Activated CD4-positive, alpha-beta T cell treated with anti-CD3 and anti-CD28 coated beads, Interleukin-2, Interleukin-6, amounts not matched to agents 100 ng/mL and 50 ng/mL, durations not matched to agents 16 hours and 8 hours (primary cell): Measurements from ENCODE around the gene FCRL6.

Experiments
- DNase-seq: peaks from one replicate; pipeline ENCODE4 v3.0.0-alpha.2; 2020

Gene FCRL6, protein sequence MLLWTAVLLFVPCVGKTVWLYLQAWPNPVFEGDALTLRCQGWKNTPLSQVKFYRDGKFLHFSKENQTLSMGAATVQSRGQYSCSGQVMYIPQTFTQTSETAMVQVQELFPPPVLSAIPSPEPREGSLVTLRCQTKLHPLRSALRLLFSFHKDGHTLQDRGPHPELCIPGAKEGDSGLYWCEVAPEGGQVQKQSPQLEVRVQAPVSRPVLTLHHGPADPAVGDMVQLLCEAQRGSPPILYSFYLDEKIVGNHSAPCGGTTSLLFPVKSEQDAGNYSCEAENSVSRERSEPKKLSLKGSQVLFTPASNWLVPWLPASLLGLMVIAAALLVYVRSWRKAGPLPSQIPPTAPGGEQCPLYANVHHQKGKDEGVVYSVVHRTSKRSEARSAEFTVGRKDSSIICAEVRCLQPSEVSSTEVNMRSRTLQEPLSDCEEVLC

DNA sequence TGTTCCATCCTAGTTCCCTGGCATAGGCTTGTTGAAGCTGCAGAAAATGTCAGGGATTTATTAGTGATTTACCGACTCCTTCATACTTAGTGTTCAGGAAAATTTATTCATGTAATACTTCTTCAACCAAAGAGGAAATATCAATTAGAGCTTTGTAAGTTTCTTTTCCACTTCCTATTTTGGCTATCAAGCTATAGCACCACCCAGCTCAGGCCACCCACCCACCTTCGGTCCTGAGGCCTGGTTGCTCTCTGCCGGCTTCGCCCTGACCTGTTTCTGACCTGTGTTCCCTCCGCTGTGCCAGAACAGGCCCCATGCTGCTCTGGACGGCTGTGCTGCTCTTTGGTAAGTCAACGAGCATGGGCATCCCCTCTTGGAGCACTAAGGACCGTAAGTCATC, at the start of gene FCRL6:
Gene FCRL6 (plus strand): TSS at position 250 of the 400 bp plus-strand sequence. CDS start 65 bp downstream, at position 315.
- DNase-seq, result no peak

DNA sequence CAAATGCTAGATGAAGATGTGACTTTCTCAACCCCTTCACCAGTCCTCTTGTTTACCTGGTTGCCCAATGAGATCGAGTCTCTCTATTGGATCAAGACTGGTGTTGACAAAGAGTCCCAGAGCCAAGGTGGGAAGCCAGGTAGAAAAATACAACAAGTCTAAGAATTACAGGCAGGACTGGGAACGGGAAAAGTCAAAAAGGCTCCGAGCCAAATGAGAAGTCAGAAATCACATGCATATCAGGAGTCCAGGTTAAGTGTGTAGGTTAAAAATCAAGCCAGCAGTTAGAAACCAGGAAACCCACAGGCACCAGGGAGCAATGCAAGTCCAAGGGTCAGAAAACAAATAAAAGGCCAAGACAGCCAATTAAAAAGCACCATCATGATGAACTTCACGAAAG, 48.8 kb upstream of the FCRL6 start:
- no peak for DNase-seq

DNA sequence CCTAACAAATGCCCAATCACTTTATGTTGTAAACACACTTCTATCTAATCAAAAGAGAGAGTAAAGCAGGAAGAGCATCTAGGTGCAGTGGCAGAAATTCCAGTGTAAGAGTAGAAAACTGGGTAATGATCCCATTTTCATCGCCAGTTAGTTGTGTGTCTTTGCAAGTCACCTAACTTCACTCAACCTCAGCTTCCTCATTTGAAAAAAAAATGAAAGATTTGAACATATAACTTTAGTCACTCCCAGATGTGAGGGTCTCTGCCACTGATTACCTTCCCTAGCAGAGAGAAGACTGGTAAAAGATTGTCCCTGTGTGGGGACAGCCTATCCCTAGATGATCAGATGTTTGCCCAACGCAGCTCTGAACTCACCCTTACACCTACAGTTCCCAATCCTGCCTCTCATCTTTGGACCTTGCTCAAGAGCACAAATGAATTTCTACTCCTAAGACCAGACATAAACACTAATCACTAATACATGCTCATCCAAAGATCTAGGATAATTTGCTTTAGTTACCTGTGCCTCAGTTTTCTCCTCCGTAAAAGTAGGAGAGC, 46.6 kb upstream of the FCRL6 start:
- no peak for DNase-seq

DNA sequence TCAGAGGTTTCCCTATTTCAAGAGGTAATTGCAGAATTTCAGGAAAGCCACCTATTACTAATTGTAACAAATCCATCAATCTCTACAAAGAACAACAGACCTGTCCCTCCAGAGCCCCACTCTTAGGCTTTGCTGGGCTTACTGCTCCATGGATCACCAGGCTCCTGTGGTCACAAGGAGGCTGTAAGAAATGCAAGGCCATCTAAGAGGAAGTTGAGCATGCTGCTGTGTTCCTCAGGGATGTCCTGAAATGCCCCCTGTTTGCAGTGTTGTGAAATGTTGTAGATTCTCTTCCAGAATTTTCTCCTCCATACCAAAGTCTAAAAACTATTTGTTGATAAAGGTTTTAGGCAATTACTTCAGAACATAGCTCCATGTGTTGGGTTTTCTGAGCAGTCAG, 45.8 kb upstream of the FCRL6 start:
- DNase-seq, result no peak

DNA sequence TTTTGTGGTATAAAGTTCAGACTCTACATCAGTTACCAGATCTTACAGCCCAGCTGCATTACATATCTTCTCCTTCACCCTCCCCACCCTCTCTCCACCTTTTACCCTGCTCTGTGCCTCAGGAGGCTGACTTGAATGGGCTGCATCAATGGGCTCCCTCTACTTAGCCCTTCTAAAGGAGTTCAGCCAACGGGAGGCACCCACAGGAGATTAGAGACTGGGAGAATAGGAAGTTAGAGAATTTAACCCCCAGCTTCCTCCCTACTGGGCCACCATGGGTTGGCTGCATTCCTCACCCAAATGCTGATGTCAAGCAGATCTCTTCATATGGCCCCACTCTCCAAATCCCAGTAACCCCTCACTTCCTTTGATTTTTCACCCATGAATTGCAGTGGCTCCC, 38.5 kb upstream of the FCRL6 start:
- no peak for DNase-seq

DNA sequence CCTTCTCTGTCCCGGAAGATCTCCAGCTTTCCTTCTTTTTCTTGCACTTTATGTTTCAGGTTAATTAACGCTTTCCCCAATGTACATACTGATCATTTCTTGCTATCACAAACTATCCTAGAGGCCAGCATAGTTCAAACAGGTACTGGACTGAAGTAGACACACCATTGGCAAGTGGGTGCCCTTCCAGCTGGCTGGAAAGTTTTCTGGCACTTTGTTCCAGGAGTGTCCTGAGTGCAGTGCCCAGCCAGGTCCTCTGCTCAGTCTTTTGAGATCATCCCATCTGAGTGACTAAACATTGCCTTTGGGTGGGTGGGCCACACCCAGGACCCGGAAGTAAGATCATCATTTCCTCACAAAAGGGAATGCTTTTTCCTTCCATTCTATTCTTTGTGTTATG, 36.4 kb upstream of the FCRL6 start:
- no peak for DNase-seq

DNA sequence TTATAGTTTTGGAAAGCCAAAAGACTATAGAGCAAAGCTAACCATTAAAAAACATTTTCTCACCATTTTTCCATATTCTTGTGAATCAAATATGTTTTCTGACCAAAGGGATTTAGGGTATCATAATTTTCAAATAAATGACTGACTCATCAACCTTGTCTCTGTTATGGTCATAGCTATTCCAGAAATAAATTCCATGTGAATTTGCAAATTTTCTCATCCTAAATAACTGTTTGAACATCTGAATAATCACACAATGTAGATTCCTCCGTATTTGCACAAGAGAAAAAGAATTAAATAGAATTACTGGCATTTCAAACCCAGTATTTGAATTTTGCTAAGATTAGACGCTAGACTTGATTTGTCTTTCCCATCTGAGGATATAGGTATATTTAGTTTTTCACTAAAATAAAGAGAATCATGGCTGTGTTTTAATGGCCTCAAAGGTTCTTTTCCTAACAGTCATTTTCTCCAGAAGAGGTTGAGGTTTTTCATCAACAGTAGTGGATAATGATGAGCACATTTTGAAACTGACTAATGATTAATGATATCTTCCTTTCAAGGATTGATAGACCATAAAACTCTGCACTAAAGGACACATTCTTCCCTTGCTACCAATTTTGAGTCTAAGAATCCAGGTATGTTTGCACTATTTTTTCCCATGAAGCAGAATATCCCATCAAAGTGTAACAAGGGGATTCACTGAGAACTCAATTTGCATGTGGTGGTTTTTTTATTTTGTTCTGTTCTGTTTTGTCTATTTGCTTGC, 30.8 kb upstream of the FCRL6 start:
- no peak for DNase-seq

DNA sequence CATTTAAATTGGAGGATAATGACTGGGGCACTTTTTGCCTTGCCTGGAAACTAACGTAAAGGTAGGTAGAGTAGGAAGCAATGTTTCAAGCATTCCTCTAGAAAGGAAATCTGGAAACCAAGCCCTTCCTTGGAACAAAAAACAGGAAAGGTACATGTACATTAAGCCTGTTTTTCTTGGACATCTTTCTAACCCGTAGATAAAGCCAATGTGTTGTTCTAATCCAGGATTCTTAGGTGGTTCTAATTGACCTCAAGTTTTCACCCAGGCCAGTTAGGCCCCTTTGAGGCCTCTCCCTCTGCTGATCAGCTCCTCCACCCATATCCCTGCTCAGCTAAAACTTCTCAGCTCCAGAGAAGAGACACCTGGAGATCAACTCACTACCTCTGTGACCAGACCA, 27.7 kb upstream of the FCRL6 start:
- no peak for DNase-seq

DNA sequence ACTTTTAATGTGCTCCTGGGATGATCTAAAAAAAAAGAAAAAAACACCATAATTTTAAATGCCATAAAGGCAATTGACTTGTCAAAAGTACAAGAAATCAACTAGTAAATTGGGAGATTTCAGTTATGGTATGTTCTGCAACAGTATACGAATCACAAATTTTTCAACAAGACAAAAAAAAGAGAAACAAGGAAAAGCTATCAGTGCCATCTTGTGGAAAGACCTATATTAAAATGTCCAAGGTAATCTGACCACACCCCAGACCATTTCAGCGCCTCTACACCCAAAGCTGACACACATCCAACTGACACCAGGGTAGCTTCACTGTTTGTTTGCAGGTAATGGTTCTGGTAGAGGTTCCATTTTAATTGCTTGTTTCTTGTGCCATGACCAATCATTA, 26.4 kb upstream of the FCRL6 start:
- DNase-seq, result no peak

DNA sequence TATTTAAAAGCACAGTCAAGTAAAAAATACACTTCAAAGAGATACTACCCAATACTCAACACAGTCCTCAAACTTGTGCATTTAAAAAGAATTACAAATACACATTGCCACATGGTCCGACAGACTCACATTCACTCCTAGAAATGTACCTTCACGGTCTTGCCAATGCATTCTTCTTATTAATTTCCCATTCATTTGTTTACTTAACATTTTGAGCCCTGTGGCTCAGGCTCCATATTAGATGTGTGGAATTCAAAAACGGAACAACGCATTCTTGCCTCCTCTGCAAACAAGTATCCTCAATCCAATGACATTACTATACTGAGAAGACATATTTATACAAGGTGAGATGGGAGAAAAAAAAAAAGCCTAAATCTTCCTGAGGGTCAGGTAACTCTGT, 23.9 kb upstream of the FCRL6 start:
- no peak for DNase-seq

DNA sequence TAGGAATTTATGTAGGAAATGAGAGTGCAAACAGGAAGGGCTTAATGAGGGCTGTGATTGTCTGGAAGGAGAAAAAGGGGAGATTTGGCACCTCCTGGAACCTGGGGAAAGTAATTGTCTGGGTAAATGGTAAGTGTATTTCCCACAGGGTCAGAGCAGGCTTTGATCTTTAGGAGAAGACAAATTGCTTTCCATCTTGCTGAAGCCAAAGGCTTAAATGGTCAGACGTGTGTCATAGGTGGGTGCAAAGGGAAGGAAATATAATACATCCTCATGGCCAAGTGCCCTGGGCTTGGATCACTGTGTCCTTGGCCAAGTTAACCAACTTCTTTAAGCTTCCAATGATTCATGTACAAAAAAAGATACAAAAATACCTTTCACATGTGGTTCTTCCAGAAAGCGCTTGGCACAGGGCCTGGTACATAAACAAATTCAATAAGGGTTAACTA, 22.7 kb upstream of the FCRL6 start:
- DNase-seq, result no peak

DNA sequence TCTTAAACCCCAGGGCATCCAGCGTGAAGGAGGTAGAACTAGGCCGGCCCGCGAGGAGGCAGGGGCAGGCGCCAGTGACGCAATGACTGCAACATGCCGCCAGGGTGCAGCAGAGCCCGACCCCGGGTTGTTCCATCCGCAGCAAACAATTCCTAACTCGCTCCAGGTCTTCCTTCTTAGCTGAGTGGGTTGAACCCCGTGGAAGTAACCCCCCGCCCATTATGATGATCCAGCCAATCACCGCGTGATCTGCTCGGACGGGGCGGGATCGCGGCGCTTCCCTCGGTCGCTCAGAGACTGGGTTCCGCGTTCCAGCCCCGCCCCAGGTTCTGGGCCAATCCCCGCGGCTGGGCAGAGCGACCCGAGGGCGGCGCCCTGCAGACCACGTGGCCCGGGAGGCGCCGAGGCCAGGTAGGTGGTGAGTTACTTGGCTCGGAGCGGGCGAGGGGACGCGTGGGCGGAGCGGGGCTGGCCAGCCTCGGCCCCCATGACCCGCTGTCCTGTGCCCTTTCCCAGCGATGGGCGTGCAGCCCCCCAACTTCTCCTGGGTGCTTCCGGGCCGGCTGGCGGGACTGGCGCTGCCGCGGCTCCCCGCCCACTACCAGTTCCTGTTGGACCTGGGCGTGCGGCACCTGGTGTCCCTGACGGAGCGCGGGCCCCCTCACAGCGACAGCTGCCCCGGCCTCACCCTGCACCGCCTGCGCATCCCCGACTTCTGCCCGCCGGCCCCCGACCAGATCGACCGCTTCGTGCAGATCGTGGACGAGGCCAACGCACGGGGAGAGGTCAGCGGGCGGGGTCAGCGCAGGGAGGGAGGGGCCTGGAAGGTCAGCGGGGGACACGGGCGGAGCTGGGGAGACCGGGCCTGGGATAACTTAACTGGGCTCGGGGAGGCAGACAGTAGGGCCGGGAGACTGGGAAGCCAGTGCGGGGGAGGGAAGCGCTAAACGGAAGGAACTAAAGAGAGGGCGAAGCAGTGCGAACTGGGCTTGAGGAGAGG, 21.3 kb upstream of the FCRL6 start, which contains the start of gene DUSP23:
Gene DUSP23 (plus strand): TSS at position 380 of the 1,000 bp plus-strand sequence. CDS start 139 bp downstream, at position 519.
- peak; percentile 94 for DNase-seq

DNA sequence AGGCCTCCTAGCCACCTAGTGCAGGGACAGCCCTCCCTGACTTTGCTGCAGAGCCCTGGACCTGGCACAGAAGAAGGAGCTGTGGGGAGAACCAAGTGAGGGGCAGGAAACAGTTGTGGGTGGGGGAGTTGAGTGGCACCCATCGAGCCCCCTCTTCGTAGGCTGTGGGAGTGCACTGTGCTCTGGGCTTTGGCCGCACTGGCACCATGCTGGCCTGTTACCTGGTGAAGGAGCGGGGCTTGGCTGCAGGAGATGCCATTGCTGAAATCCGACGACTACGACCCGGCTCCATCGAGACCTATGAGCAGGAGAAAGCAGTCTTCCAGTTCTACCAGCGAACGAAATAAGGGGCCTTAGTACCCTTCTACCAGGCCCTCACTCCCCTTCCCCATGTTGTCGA, 20.2 kb upstream of the FCRL6 start:
- DNase-seq, result no peak

DNA sequence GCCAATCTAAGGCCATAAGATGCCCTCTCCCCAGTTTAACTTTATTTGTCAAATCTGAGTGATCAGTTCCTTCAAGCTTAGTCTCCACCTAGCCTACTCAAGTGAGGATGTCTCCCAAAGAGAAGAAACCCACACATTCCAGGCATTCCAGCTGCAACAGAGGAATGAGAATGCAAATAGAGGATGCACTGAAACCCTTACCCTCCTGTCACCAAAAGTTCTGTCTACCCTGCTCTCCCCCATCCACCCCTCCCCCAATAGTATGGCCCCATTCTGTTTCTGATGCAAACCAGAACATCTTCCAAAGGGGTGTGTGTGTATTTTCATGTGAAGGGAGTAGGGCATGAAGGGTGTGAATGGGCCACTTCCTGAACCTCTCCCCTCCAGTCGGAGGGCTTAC, 18.4 kb upstream of the FCRL6 start:
- DNase-seq, result no peak

DNA sequence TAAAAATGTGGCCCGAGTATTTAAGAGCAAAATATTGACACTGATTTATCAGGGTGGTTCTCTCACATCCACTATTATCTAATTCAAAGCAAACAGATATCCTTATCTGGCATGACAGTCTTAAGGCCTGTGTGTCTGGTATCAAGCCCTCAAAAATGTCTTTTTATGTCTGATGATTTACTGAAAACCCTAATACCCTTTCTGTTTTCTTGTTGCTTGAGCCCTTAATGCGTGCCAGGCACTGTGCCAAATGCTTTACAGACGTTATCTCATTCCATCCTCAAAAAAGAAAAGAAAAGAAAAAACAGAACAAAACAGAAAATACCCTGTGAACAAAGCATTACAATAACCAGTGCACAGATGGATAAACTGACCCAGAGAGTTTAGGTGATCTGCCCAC, 15.7 kb upstream of the FCRL6 start:
- DNase-seq, result no peak

DNA sequence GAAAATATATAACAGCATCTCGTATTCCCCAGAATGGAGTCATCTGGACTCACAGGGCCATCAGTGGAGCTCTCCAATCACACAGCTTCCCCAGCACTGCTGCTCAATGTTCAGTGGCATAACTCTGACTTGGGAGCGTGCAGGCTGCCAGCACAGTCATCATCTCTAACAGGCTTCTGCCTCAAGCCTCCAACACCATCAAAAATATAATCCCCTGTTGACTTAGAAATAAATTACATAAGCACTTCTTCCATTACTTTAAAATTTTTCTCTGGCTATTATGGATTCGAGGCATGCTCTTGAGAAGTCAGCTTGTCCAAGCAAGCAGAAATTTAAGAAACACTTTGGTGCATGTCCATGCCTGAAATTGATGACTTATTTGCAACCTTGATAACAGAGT, 15.2 kb upstream of the FCRL6 start:
- no peak for DNase-seq

DNA sequence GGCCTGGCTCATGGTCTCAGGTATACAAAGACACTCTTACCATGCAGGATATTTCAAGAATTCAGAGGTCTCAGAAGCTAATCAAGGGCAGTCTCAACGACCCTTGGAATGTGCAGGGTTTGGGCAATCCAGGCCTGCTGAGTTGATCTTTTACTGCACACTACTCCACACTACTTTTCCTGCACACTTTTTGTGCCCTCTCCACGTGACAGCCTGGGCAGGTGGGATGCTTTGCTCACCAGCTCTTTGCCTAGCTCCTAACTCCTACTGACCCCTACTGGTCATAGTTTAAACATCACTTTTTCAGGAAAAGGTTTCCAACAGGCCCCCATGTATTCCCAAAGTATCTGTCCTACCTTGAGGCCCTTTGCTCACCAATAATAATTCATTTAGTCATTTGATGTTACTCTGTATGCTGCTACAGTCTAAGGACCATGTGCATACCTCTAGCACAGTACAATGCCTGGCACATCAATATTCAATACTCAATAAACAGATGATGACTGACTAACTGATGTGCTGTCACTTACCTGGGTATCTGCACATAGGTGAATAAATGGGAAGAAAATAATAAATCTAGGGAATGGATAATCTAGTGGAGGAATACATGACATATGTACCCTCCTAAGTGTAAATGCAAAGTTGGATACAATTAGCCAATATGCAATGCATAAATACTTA, 11.8 kb upstream of the FCRL6 start:
- peak; percentile 19 for DNase-seq

DNA sequence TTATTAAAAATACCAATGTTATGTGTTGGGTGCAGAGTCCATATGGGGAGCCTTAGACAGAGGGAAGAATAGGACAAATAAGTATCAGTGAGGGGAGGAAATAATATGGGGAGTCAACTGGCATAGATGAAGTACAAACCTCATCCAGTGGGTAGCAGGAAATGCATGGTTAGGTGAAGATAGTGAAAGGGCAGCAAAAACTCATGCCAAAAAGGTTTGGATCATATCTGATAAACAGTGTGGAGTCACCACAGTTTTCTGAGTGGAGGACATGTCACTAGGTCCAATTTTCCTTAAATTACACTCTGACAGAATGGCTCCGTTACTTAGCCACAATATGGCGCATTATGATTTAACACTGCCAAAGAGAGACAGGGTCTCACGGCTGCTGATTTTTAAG, 11.1 kb upstream of the FCRL6 start:
- no peak for DNase-seq

DNA sequence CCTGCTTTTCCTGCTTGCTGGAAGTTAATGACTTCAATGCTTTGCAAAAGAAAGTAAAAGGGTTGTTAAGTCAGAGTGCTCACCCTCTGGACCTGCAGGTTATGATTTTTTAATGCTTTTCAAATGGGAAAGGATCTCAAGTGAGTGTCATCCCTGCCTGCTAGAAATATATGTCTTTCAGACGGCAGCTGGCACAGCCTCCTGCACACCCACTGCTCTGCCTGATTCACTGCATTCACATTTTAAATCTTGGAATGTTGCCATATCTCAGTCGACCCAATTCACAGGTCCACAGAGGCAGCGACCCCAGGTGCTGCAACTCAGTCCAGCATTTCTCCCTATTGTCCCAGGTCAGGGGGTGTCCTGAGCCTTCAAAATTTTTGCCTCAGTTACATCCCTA, 10.7 kb upstream of the FCRL6 start:
- DNase-seq, result no peak

DNA sequence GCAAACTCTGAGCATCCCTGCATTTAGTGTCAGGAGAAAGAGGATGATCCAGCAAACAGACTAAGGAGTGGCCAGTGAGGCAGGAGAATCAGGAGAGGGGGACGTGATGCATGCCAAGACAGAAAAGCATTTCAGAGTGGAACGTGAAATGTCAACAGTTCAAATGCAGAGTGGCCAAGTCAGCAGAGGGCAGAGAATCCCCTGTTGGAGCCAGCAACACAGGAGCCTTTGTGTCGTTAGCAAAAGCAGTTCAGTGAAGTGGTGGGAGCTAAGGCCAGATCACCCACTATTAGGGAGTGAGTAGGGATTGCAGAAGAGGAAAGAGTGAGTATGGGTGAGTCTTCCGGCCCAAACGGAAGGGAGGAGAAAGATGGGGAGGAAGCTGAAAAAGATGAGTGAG, 6.6 kb upstream of the FCRL6 start:
- no peak for DNase-seq

DNA sequence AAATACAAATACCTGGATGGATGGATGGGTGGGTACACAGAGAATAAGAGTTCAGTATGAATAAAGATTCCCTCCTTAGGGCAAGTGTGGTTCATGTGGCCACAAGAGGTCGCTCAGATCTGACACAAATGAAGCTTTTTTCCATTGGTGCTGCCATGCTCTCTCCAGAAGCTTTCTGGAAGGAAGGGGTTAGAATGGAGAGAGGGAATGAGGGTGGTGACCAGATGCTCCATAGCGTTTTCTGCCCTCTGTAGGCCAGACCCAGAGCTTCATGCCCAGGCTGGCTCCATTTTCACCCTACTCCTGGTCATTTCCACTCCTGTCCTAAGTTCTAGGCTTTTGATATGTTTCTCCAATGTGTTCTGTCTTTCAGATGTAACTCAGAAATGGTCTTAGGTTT, 3.3 kb upstream of the FCRL6 start:
- peak; percentile 53 for DNase-seq

DNA sequence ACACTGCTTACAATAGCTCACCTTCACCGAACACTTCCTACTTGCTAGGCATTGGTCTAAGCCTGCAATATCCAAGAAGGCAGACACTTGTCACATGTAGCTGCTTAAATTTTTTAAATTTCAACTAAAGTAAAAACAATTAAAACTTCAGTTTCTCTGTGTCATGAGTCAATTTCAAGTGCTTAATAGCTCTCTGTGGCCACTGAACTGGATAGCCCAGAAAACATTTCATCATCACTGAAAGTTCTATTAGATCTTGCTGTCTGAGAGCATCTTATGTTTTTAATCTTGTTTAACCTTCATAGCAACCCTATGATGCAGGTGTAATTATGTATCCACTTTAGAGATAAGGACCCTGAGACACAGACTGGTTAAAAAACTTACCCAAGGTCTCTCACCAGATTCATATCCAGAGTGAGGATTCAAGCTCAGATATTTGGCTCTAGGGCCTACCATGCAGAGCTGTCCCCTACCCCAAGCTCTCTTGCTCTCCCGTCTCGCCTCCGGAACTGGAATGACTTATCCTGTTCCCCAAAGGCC, 2.6 kb upstream of the FCRL6 start:
- DNase-seq, result no peak
